ENCODE results near the gene IFI44. TPM values are rescaled to one million over a fixed set of nuclear protein-coding genes. Genes with fewer than 3 reads are reported as not detected.
A peak's percentile ranks its signal among the peaks of the same experiment; 100 is the strongest.

The IFI44 gene
- polyA plus RNA-seq, 3 donors = 23.0 to 48.1 (median 35.5) TPM

- peaks cover 19 to 26% of the 10 kb centered on the region in 2 donors for H3K9me3 ChIP-seq (replicated peaks in 1 of 2; ENCODE audit: control insufficient read depth in 1 of 2, insufficient read depth in 1 of 2, low read length in 2 of 2)
- no peak overlapping the region for H3K4me3 ChIP-seq (replicated peaks in 1 of 3; ENCODE audit: low read depth in 2 of 3, low read length in 3 of 3)
- no peak for DNase-seq
- intact Hi-C loops (cut with micrococcal nuclease) = no loop called here
- no peak overlapping the region for H3K27ac Mint-ChIP-seq
- peaks cover 23% of the 10 kb centered on the region for H3K79me2 ChIP-seq (ENCODE audit: insufficient read depth, low read length)
- no peaks in the 10 kb centered on the region for H3K27me3 Mint-ChIP-seq (ENCODE audit: low read depth in 3 of 3)
- H3K27me3 ChIP-seq (ENCODE audit: control insufficient read depth in 2 of 2, insufficient read depth in 2 of 2, low read length in 2 of 2) = no peaks in the 10 kb centered on the region
- H3K4me2 ChIP-seq (replicated peaks; ENCODE audit: extremely low read depth, low read length, poor library complexity, severe bottlenecking) = no peak overlapping the region
- no peak overlapping the region for H2AFZ ChIP-seq (ENCODE audit: insufficient read depth, low read depth, low read length, poor library complexity, severe bottlenecking)
- peaks cover 21 to 36% (median 31%) of the 10 kb centered on the region in 7 donors for H3K9me3 Mint-ChIP-seq
- H3K4me1 ChIP-seq (ENCODE audit: control insufficient read depth in 1 of 2, insufficient read depth in 2 of 2, low read length in 2 of 2) = peaks cover 42 to 53% of the 10 kb centered on the region in 2 donors
- H3K27ac ChIP-seq (ENCODE audit: low read depth in 1 of 2, low read length in 2 of 2) = no peak overlapping the region
- WGBS (ENCODE audit: insufficient coverage) = 88% methylated on average over 1 of the region's 1 CpG
- peaks cover 53% of the 10 kb centered on the region for H3K4me1 Mint-ChIP-seq
- TF ChIP-seq CTCF (IDR thresholded peaks at IDR 0.05) = no peak
- peaks cover 14 to 15% of the 10 kb centered on the region in 2 donors for H3K36me3 Mint-ChIP-seq
- no peaks in the 10 kb centered on the region for H4K20me1 ChIP-seq (ENCODE audit: insufficient read depth, low read length)
- peaks cover 0 to 2% of the 10 kb centered on the region in 2 donors for H3K36me3 ChIP-seq (replicated peaks in 1 of 2; ENCODE audit: control insufficient read depth in 1 of 2, insufficient read depth in 2 of 2, low read length in 2 of 2)
- H3K9ac ChIP-seq (ENCODE audit: insufficient read depth, low read length, poor library complexity, severe bottlenecking) = no peak overlapping the region
- no peak overlapping the region for H3K4me3 Mint-ChIP-seq
Measured at GRCh38 chr1:78647238-78647637, 2.4 kb upstream of the IFI44 start.

GRCh38 chr1:78650114-78650660 is 556 bp downstream of the IFI44 start:
- Histone ChIP-seq H2AFZ (ENCODE audit: insufficient read depth, low read depth, low read length, poor library complexity, severe bottlenecking) (peak overlapping the region; percentile 69), H3K9ac (ENCODE audit: insufficient read depth, low read length, poor library complexity, severe bottlenecking) (peak overlapping the region; percentile 54), H3K9me3 (replicated peaks in 1 of 2; ENCODE audit: control insufficient read depth in 1 of 2, insufficient read depth in 1 of 2, low read length in 2 of 2) (peaks cover 19 to 20% of the 10 kb centered on the region in 2 donors), H3K36me3 (replicated peaks in 1 of 2; ENCODE audit: control insufficient read depth in 1 of 2, insufficient read depth in 2 of 2, low read length in 2 of 2) (peaks cover 5 to 14% of the 10 kb centered on the region in 2 donors), H3K27ac (ENCODE audit: low read depth in 1 of 2, low read length in 2 of 2) (peak overlapping the region in 1 of 2 donors; percentile 78), H3K4me1 (ENCODE audit: control insufficient read depth in 1 of 2, insufficient read depth in 2 of 2, low read length in 2 of 2) (peaks cover 39 to 56% of the 10 kb centered on the region in 2 donors), H4K20me1 (ENCODE audit: insufficient read depth, low read length) (peaks cover 6% of the 10 kb centered on the region), H3K4me2 (replicated peaks; ENCODE audit: extremely low read depth, low read length, poor library complexity, severe bottlenecking) (peak overlapping the region; percentile 90), H3K4me3 (replicated peaks in 1 of 3; ENCODE audit: low read depth in 2 of 3, low read length in 3 of 3) (peak overlapping the region; percentile 53 to 95 (median 78)), H3K79me2 (ENCODE audit: insufficient read depth, low read length) (peaks cover 39% of the 10 kb centered on the region), H3K27me3 (ENCODE audit: control insufficient read depth in 2 of 2, insufficient read depth in 2 of 2, low read length in 2 of 2) (no peaks in the 10 kb centered on the region)
- 20% methylated on average over 1 of the region's 6 CpGs for WGBS (ENCODE audit: insufficient coverage)
- Mint-ChIP-seq H3K9me3 (peaks cover 14 to 27% (median 24%) of the 10 kb centered on the region in 7 donors), H3K4me3 (peak overlapping the region; percentile 76 to 88), H3K4me1 (peaks cover 59% of the 10 kb centered on the region), H3K27ac (peak overlapping the region in 6 of 7 donors; percentile 35 to 81 (median 60)), H3K27me3 (ENCODE audit: low read depth in 3 of 3) (no peaks in the 10 kb centered on the region), H3K36me3 (peaks cover 11 to 22% of the 10 kb centered on the region in 2 donors)
- intact Hi-C loops (cut with micrococcal nuclease) = no loop called here
- no peak for TF ChIP-seq CTCF (IDR thresholded peaks at IDR 0.05)
- DNase-seq = peak in 1 of 3 donors; percentile 23
